ENCODE measurements around the gene UBE2H.

UBE2H gene

GRCh38 chr7:129950191-129950932, 2.4 kb downstream of the UBE2H start:
- DNase-seq, result no peak

- no peak for DNase-seq
Measured at GRCh38 chr7:129949292-129950133, 3.2 kb downstream of the UBE2H start.

- DNase-seq, result peak; percentile 73
Measured at GRCh38 chr7:129948877-129949291, 3.9 kb downstream of the UBE2H start.

GRCh38 chr7:129948338-129948737, 4.4 kb downstream of the UBE2H start:
- DNase-seq, result no peak

GRCh38 chr7:129947701-129948100, 5.1 kb downstream of the UBE2H start:
- DNase-seq, result no peak

GRCh38 chr7:129947049-129947448, 5.7 kb downstream of the UBE2H start:
- no peak for DNase-seq

- DNase-seq, result no peak
Measured at GRCh38 chr7:129946282-129946681, 6.5 kb downstream of the UBE2H start.

- no peak for DNase-seq
Measured at GRCh38 chr7:129943352-129943751, 9.4 kb downstream of the UBE2H start.

- DNase-seq, result no peak
Measured at GRCh38 chr7:129940329-129940728, 12.4 kb downstream of the UBE2H start.

- DNase-seq, result no peak
Measured at GRCh38 chr7:129939881-129940280, 12.9 kb downstream of the UBE2H start.

GRCh38 chr7:129933627-129934026, 19.1 kb downstream of the UBE2H start:
- DNase-seq, result no peak

- DNase-seq, result no peak
Measured at GRCh38 chr7:129926618-129927017, 26.1 kb downstream of the UBE2H start.

GRCh38 chr7:129925416-129926002, 27.3 kb downstream of the UBE2H start:
- DNase-seq, result no peak

- DNase-seq, result no peak
Measured at GRCh38 chr7:129924602-129925001, 28.2 kb downstream of the UBE2H start.

- no peak for DNase-seq
Measured at GRCh38 chr7:129923709-129924108, 29.1 kb downstream of the UBE2H start.

GRCh38 chr7:129919492-129919891, 33.3 kb downstream of the UBE2H start:
- no peak for DNase-seq

GRCh38 chr7:129918922-129919321, 33.8 kb downstream of the UBE2H start:
- DNase-seq, result no peak

- no peak for DNase-seq
Measured at GRCh38 chr7:129917934-129918333, 34.8 kb downstream of the UBE2H start.

GRCh38 chr7:129914536-129915272, 38.1 kb downstream of the UBE2H start:
- DNase-seq, result no peak

GRCh38 chr7:129913428-129913827, 39.3 kb downstream of the UBE2H start:
- no peak for DNase-seq

- no peak for DNase-seq
Measured at GRCh38 chr7:129911790-129912189, 41.0 kb downstream of the UBE2H start.

GRCh38 chr7:129909669-129910068, 43.1 kb downstream of the UBE2H start:
- DNase-seq, result no peak

GRCh38 chr7:129908181-129908580, 44.6 kb downstream of the UBE2H start:
- no peak for DNase-seq
